Activated CD8-positive, alpha-beta T cell treated with anti-CD3 and anti-CD28 coated beads for 36 hours (primary cell): ENCODE data around the gene PHLDB3. TPM values are rescaled to one million over a fixed set of nuclear protein-coding genes. Genes with fewer than 3 reads are reported as not detected.

Experiments used
- ATAC-seq: fragments of 200-7000 bp; cut with Tn5 transposase; one replicate; pipeline ENCODE4 v1.10.0; 2021; ENCODE audit warnings: mild to moderate bottlenecking, moderate library complexity
- CTCF ChIA-PET: fragments of 350-600 bp; sonication (Branson Sonifier 250); formaldehyde crosslinking; loops from one replicate; lab custom pipeline; 2021; ENCODE audit warnings: antibody characterized with exemption; lab: Charles Lee
- POLR2A ChIA-PET: fragments of 350-600 bp; sonication (Branson Sonifier 250); formaldehyde crosslinking; loops from one replicate; lab custom pipeline; 2021; ENCODE audit warnings: antibody characterized with exemption; lab: Charles Lee
- DNase-seq: peaks from one replicate; pipeline ENCODE4 v3.0.0-alpha.2; 2020
- H3K27ac Mint-ChIP-seq: one replicate; pipeline ENCODE4 v1.8.0; 2021; ENCODE audit warnings: mild to moderate bottlenecking, mixed read lengths
- H3K27me3 Mint-ChIP-seq: one replicate; pipeline ENCODE4 v1.8.0; 2021; ENCODE audit warnings: mixed read lengths
- H3K36me3 Mint-ChIP-seq: one replicate; pipeline ENCODE4 v1.8.0; 2021; ENCODE audit warnings: low read depth, mixed read lengths
- H3K4me1 Mint-ChIP-seq: one replicate; pipeline ENCODE4 v1.8.0; 2021; ENCODE audit warnings: low read depth, mixed read lengths
- H3K4me3 Mint-ChIP-seq: one replicate; pipeline ENCODE4 v1.8.0; 2021; ENCODE audit warnings: mild to moderate bottlenecking, moderate library complexity, mixed read lengths
- H3K9me3 Mint-ChIP-seq: one replicate; pipeline ENCODE4 v1.8.0; 2021; ENCODE audit warnings: mixed read lengths
- intact Hi-C: fragments of 100-400 bp; cut with micrococcal nuclease; formaldehyde crosslinking; loops from one replicate; pipeline ENCODE4 v1.10.0; 2022
- total RNA-seq, 2 experiments: library from RNA; stranded (reverse); gene quantifications; one replicate each; pipeline ENCODE4 v1.2.3, GENCODE V29; 2021
- TF ChIP-seq, protein P1 (sequence below): fragments of 200-600 bp; IDR thresholded peaks from one replicate; pipeline ENCODE4 v1.8.0; 2022; ENCODE audit warnings: antibody characterized with exemption, mild to moderate bottlenecking

The PHLDB3 gene
- total RNA-seq: 10 to 100 TPM; 14.7 to 17.5 TPM

DNA sequence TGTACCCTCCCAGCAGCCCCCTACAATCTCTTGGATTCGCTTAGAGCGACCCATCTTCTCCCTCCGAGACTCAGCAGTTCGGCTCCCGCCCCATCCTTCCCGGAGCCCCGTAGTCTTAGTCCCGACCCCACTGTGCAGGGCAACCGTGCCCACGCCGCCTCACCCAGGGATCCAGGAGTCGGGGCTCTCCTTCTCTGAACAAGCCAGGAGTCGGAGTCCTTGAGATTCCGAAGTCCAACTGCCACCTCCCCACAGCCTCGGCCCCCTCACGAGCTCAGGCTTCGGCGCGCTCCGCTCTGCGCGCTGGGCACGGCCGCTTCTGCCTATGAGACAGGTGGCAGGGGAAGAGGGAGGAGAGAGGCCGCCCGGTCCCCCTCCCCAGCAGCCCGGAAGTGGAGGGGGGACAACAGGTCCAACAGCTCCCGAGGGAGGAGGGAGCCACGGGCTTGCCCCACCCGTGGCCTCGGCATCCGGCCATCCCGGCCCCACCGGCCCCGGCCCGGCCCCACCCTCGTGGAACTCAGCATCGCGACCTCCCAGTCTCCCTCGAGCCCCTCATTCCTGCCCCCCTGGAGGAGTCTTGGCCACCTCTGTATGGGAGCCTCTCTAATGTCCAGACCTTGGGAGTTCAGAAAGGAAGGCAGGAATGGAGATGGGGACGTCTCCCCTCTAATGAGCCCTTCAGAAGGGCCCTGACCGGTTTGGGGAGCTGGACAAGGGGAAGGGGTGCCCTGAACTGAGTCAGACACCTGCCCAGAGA, at the start of gene PHLDB3:
TSS of gene PHLDB3 (minus strand) at position 321 of the 760 bp plus-strand sequence. CDS start 628 bp downstream, outside the sequence.
- peaks cover 18% of the 10 kb centered on the region for H3K4me1 Mint-ChIP-seq
- H3K27me3 Mint-ChIP-seq: no peaks in the 10 kb centered on the region
- peak within 1 kb of the TSS; percentile 96 for H3K4me3 Mint-ChIP-seq
- no peaks in the 10 kb centered on the region for H3K9me3 Mint-ChIP-seq
- DNase-seq (peak; percentile 62), ATAC-seq (peak; percentile 38)
- ChIA-PET POLR2A (interaction anchor here (0.8 to 1.7 kb wide), 10 partner anchors 14 to 92 kb away, joined by 3 to 6 read pairs (median 4); partner anchors contain the start of gene ZNF576), CTCF (interaction anchor here (1.0 to 5.1 kb wide), 9 partner anchors 11 to 72 kb away, joined by 3 to 39 read pairs (median 5); partner anchors contain the start of gene ETHE1)
- TF ChIP-seq, protein P1, sequence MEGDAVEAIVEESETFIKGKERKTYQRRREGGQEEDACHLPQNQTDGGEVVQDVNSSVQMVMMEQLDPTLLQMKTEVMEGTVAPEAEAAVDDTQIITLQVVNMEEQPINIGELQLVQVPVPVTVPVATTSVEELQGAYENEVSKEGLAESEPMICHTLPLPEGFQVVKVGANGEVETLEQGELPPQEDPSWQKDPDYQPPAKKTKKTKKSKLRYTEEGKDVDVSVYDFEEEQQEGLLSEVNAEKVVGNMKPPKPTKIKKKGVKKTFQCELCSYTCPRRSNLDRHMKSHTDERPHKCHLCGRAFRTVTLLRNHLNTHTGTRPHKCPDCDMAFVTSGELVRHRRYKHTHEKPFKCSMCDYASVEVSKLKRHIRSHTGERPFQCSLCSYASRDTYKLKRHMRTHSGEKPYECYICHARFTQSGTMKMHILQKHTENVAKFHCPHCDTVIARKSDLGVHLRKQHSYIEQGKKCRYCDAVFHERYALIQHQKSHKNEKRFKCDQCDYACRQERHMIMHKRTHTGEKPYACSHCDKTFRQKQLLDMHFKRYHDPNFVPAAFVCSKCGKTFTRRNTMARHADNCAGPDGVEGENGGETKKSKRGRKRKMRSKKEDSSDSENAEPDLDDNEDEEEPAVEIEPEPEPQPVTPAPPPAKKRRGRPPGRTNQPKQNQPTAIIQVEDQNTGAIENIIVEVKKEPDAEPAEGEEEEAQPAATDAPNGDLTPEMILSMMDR: no peak
- H3K36me3 Mint-ChIP-seq: peaks cover 18% of the 10 kb centered on the region
- intact Hi-C loops: loop anchor here (5.0 kb wide), 1 partner anchor 42 kb away; no protein-coding TSS in a partner anchor
- peak within 1 kb of the TSS; percentile 97 for H3K27ac Mint-ChIP-seq

DNA sequence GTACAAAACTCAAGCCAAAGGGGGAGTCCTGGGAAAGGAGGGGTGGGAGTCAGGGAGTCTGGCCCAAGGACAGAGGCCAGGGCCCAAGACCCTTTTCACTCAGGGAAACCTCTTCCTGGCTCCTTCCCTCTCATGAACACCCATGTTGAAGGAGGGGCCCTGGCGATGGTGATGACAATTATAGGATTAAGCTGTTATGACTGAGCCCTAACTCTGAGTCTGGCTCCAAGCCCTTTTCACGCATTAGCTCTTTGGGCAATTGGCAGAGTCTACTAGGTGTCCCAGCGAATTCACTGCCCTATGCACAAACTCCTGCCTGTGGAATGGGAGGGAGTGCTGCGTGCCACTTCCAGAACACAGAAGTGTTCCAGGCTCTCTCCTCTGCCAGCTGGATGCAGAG, 49.1 kb upstream of the PHLDB3 start:
- ChIA-PET CTCF (interaction anchor here (1.5 to 7.5 kb wide), 4 partner anchors 20 to 106 kb away, joined by 5 to 188 read pairs (median 36); partner anchors contain the start of genes IRGQ, PINLYP, XRCC1 and ZNF576), POLR2A (interaction anchor here (1.0 to 1.6 kb wide), 3 partner anchors 11 to 16 kb away, joined by 3 to 4 read pairs (median 3); no protein-coding TSS in a partner anchor)
- Mint-ChIP-seq H3K4me1 (peaks cover 5% of the 10 kb centered on the region), H3K27me3 (no peaks in the 10 kb centered on the region), H3K4me3 (no peak overlapping the region), H3K36me3 (peaks cover 24% of the 10 kb centered on the region), H3K27ac (no peak overlapping the region), H3K9me3 (no peaks in the 10 kb centered on the region)
- ATAC-seq (no peak), DNase-seq (no peak)
- TF ChIP-seq, protein P1: no peak
- intact Hi-C loops: no loop called here

DNA sequence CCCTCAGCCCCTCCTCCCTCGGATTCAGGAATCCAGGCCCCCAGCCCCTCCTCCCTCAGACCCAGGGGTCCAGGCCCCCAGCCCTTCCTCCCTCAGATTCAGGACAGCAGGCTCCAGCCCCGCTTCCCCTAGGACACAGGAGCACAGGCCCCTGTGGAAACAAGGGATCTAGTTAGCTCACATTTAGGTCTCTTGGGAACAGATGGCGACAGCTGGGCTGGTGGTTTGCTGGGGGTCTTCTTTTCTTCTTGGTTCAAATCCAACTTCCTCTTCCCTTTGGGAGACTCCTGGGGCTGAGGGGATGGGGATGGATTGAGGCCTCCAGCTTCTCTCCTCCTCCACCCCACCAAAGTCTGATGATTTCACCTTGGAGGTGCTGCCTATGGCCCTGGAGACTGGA, 48.1 kb upstream of the PHLDB3 start:
- TF ChIP-seq, protein P1: no peak
- CTCF ChIA-PET: interaction anchor here (1.5 to 7.5 kb wide), 3 partner anchors 18 to 40 kb away, joined by 3 to 188 read pairs (median 5); partner anchors contain the start of genes IRGQ and ZNF576

DNA sequence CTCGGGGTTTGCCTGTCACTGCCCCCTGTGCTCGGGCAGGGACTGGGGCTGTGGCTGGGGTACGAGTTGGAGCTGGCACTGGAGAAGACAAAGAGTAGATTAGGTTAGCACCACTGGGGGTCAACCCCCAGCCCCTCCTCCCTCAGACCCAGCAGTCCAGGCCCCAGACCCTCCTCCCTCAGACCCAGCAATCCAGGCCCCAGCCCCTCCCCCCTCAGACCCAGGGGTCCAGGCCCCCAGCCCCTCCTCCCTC, 47.6 kb upstream of the PHLDB3 start:
- no peaks in the 10 kb centered on the region for H3K9me3 Mint-ChIP-seq
- intact Hi-C loops: no loop called here
- H3K4me1 Mint-ChIP-seq: peaks cover 5% of the 10 kb centered on the region
- POLR2A ChIA-PET: no interaction called here
- no peak for ATAC-seq
- no peaks in the 10 kb centered on the region for H3K27me3 Mint-ChIP-seq
- no peak overlapping the region for H3K4me3 Mint-ChIP-seq
- H3K27ac Mint-ChIP-seq: no peak overlapping the region
- no peak for DNase-seq
- TF ChIP-seq, protein P1: no peak
- CTCF ChIA-PET: interaction anchor here (1.5 to 7.5 kb wide), 2 partner anchors 17 to 40 kb away, joined by 3 to 188 read pairs; partner anchors contain the start of genes IRGQ and ZNF576
- peaks cover 19% of the 10 kb centered on the region for H3K36me3 Mint-ChIP-seq

More for the DNA sequence above, 48.1 kb upstream of the PHLDB3 start:
- Mint-ChIP-seq H3K27me3 (no peaks in the 10 kb centered on the region), H3K36me3 (peaks cover 23% of the 10 kb centered on the region), H3K9me3 (no peaks in the 10 kb centered on the region), H3K27ac (no peak overlapping the region), H3K4me1 (peaks cover 5% of the 10 kb centered on the region), H3K4me3 (no peak overlapping the region)
- POLR2A ChIA-PET: interaction anchor here (1.6 kb wide), 1 partner anchor 11 kb away, joined by 3 read pairs; no protein-coding TSS in a partner anchor
- ATAC-seq (no peak), DNase-seq (no peak)
- intact Hi-C loops: no loop called here
